A549 (cell line): ENCODE results near the gene UNC45A. TPM values are rescaled to one million over a fixed set of nuclear protein-coding genes. Genes with fewer than 3 reads are reported as not detected.

Experiments
- ATAC-seq, 2 experiments: fragments of 200-7000 bp in 1 of 2; fragments of >200 bp in 1 of 2; cut with Nextera tagmentation in 1 of 2; cut with Tn5 transposase in 1 of 2; 3 replicates each; pipeline versions ENCODE4 v1.8.0 to v1.9.1; 2018 to 2020; ENCODE audit warnings: mild to moderate bottlenecking in 1 of 2, moderate library complexity in 1 of 2
- CTCF ChIA-PET: fragments of 300-600 bp; sonication (Branson Sonifier 250); formaldehyde crosslinking; extraction: SDS; loops from one replicate; lab custom pipeline; 2021; ENCODE audit warnings: antibody characterized with exemption, inconsistent platforms; lab: Yijun Ruan, JAX
- POLR2A ChIA-PET: fragments of 350-600 bp; formaldehyde crosslinking; extraction: SDS; loops from one replicate; lab custom pipeline; 2021; ENCODE audit warnings: antibody characterized with exemption, inconsistent platforms; lab: Yijun Ruan, JAX
- DNase-seq, 2 experiments: peaks; one replicate each; pipeline versions ENCODE4 v3.0.0 to v3.0.0-alpha.2; 2011 to 2016; ENCODE audit warnings: low read depth in 1 of 2, low spot score in 1 of 2
- FAIRE-seq: peaks from 2 replicates; lab custom pipeline; 2011; peaks lifted over from hg19 to GRCh38; lab: Jason Lieb, UNC
- H3K27ac ChIP-seq, 2 experiments: fragments of >200 bp; sonication (Bioruptor Twin); formaldehyde crosslinking; 3 replicates each; pipeline ENCODE4 v1.5.1; 2016 to 2017
- H3K4me1 ChIP-seq: fragments of >200 bp; sonication (Bioruptor Twin); formaldehyde crosslinking; 3 replicates; pipeline ENCODE4 v1.6.1; 2016
- H3K4me2 ChIP-seq: fragments of >200 bp; sonication (Bioruptor Twin); formaldehyde crosslinking; 3 replicates; pipeline ENCODE4 v1.6.1; 2016
- H3K4me3 ChIP-seq: fragments of >200 bp; sonication (Bioruptor Twin); formaldehyde crosslinking; 3 replicates; pipeline ENCODE4 v1.5.1; 2016
- H3K9me3 ChIP-seq: fragments of >200 bp; sonication (Bioruptor Twin); formaldehyde crosslinking; 3 replicates; pipeline ENCODE4 v1.6.1; 2016
- CBX2 ChIP-seq: fragments of 200-600 bp; sonication (generic); IDR thresholded peaks from 2 replicates; pipeline ENCODE4 v1.6.1; 2016; ENCODE audit warnings: low read depth, mild to moderate bottlenecking, borderline replicate concordance
- CHD4 ChIP-seq: fragments of 200-600 bp; sonication (generic); IDR thresholded peaks from 2 replicates; pipeline ENCODE4 v1.6.1; 2016; ENCODE audit warnings: antibody characterized with exemption, mild to moderate bottlenecking, borderline replicate concordance
- ELK1 ChIP-seq: fragments of 150-350 bp; IDR thresholded peaks from 2 replicates; pipeline ENCODE4 v1.6.1; 2014; ENCODE audit warnings: low read depth, mild to moderate bottlenecking, low read length
- EP300 ChIP-seq, 2 experiments: fragments of >200 bp; sonication (Bioruptor Twin); formaldehyde crosslinking; IDR thresholded peaks; 2 replicates in 1 of 2; 3 replicates in 1 of 2; pipeline ENCODE4 v1.6.1; 2016 to 2017
- HES2 ChIP-seq: fragments of >200 bp; sonication (Bioruptor Twin); formaldehyde crosslinking; IDR thresholded peaks from 2 replicates; pipeline ENCODE4 v1.6.1; 2016
- HEYL ChIP-seq: fragments of 250-450 bp; sonication (Bioruptor Pico); IDR thresholded peaks from 2 replicates; pipeline ENCODE4 v1.8.0; 2021; ENCODE audit warnings: mild to moderate bottlenecking, moderate library complexity
- HMGXB4 ChIP-seq: fragments of 250-450 bp; sonication (Bioruptor Pico); IDR thresholded peaks from 2 replicates; pipeline ENCODE4 v1.5.0; 2021; ENCODE audit warnings: mild to moderate bottlenecking, moderate library complexity, borderline replicate concordance
- HOXB5 ChIP-seq: fragments of 250-450 bp; sonication (Bioruptor Pico); IDR thresholded peaks from 2 replicates; pipeline ENCODE4 v1.5.0; 2020; ENCODE audit warnings: mild to moderate bottlenecking, moderate library complexity
- KDM5A ChIP-seq: fragments of 200-600 bp; sonication (generic); IDR thresholded peaks from 2 replicates; pipeline ENCODE4 v1.6.1; 2016; ENCODE audit warnings: antibody characterized with exemption, mild to moderate bottlenecking
- MAFK ChIP-seq: fragments of 450-650 bp; IDR thresholded peaks from 2 replicates; pipeline ENCODE4 v1.6.1; 2014; ENCODE audit not compliant: partially characterized antibody
- NFE2L2 ChIP-seq: fragments of 150-350 bp; conservative IDR thresholded peaks from 2 replicates; pipeline ENCODE4 v1.6.1; 2014; ENCODE audit warnings: low read length
- RCOR1 ChIP-seq: fragments of 150-350 bp; IDR thresholded peaks from 2 replicates; pipeline ENCODE4 v1.6.1; 2014; ENCODE audit warnings: antibody characterized with exemption, low read length, low read depth
- RNF2 ChIP-seq: fragments of 200-600 bp; sonication (generic); IDR thresholded peaks from 2 replicates; pipeline ENCODE4 v1.6.1; 2016; ENCODE audit warnings: low read depth, mild to moderate bottlenecking, antibody characterized with exemption, moderate library complexity, borderline replicate concordance
- SREBF2 ChIP-seq: fragments of 450-650 bp; IDR thresholded peaks from 2 replicates; pipeline ENCODE4 v1.6.1; 2014; ENCODE audit warnings: mild to moderate bottlenecking, moderate library complexity
- TP53 ChIP-seq: fragments of 250-450 bp; sonication (Bioruptor Pico); IDR thresholded peaks from 2 replicates; pipeline ENCODE4 v1.5.0; 2021; ENCODE audit warnings: mild to moderate bottlenecking, moderate library complexity
- ZSCAN20 ChIP-seq: fragments of 250-450 bp; sonication (Bioruptor Pico); IDR thresholded peaks from 2 replicates; pipeline ENCODE4 v1.8.0; 2022; ENCODE audit warnings: mild to moderate bottlenecking, moderate library complexity
- WGBS: methylation state at CpG from one replicate; pipeline ENCODE4 v1.1.6; 2017; ENCODE audit errors: missing lambda C conversion rate; 5-methylcytosine and 5-hydroxymethylcytosine counted together
- polyA plus RNA-seq, 4 experiments: library from polyadenylated mRNA; depleted of rRNA in 3 of 4; stranded (reverse); fragments of >200 nt; fragmentation: RNase III in 1 of 4; extraction: RNeasy Plus Mini Kit Qiagen cat#74134 plus additional on column Dnase treatment in 1 of 4; gene quantifications; 2 replicates in 3 of 4; 3 replicates in 1 of 4; pipeline ENCODE4 v1.2.3, GENCODE V29; 2011 to 2017
- TF ChIP-seq, protein P1 (sequence below): fragments of >200 bp; sonication (Bioruptor Twin); formaldehyde crosslinking; IDR thresholded peaks from 3 replicates; pipeline ENCODE4 v1.6.1; 2016
- TF ChIP-seq, protein P2 (sequence below): fragments of 200-600 bp; sonication (generic); IDR thresholded peaks from 2 replicates; pipeline ENCODE4 v1.6.1; 2016; ENCODE audit warnings: antibody characterized with exemption, mild to moderate bottlenecking, moderate library complexity
- TF ChIP-seq, protein P3 (sequence below): IDR thresholded peaks from 2 replicates; pipeline ENCODE4 v1.6.1; 2012
- TF ChIP-seq, protein P4 (sequence below): fragments of 450-650 bp; IDR thresholded peaks from 2 replicates; pipeline ENCODE4 v1.6.1; 2014; ENCODE audit warnings: antibody characterized with exemption

Gene UNC45A
- polyA plus RNA-seq, 2 of the 4 experiments (the other 2 are of a cell fraction), result 48.2 to 80.4 TPM

DNA sequence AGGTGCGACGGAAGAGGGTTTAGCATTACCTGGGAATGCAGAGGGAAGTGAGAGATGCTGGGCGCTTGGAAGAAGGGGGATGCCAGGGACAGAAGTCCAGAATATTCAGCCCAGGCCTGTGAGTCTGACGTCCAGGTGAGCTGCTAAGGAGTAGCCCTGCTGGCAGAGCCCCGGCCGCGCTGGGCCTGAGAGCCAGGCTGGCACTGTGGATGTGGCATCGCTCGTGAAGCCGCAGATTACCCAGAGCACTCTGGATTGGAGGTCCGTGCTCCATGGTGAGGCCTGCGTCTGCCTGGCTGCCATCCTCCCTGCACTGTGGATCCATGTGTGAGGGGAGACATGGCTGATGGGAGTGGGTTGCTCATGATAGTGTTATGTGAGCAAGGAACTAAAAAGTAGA, 17.5 kb upstream of the UNC45A start (continued):
- TF ChIP-seq RCOR1 (no peak), ELK1 (no peak), HES2 (no peak), EP300 (IDR thresholded peaks at IDR 0.05) (no peak), CBX2 (no peak)
- TF ChIP-seq, protein P1, sequence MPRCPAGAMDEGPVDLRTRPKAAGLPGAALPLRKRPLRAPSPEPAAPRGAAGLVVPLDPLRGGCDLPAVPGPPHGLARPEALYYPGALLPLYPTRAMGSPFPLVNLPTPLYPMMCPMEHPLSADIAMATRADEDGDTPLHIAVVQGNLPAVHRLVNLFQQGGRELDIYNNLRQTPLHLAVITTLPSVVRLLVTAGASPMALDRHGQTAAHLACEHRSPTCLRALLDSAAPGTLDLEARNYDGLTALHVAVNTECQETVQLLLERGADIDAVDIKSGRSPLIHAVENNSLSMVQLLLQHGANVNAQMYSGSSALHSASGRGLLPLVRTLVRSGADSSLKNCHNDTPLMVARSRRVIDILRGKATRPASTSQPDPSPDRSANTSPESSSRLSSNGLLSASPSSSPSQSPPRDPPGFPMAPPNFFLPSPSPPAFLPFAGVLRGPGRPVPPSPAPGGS, result no peak

- no peak overlapping the region for H3K4me3 ChIP-seq
- no peak for ATAC-seq
- WGBS, result 94% methylated on average over 23 of the region's 23 CpGs
- DNase-seq, result no peak
- no peaks in the 10 kb centered on the region for H3K9me3 ChIP-seq
- ChIA-PET POLR2A (no interaction called here), CTCF (interaction anchor here (1.5 to 9.2 kb wide), 4 partner anchors 14 to 38 kb away, joined by 4 to 83 read pairs (median 31); partner anchors contain the start of genes HDDC3, MAN2A2 and UNC45A)
- no peaks in the 10 kb centered on the region for H3K4me1 ChIP-seq
- no peak for TF ChIP-seq TP53
- no peak for TF ChIP-seq NFE2L2
- no peak for TF ChIP-seq HOXB5 (CRISPR knock-in tag)
- no peak for TF ChIP-seq ZSCAN20 (CRISPR knock-in tag)
- TF ChIP-seq, protein P1, result no peak
- TF ChIP-seq HEYL (CRISPR knock-in tag), result no peak
- no peak for TF ChIP-seq HMGXB4
- TF ChIP-seq RNF2, result no peak
- H3K4me2 ChIP-seq, result no peak overlapping the region
- no peak for FAIRE-seq
- H3K27ac ChIP-seq, result no peak overlapping the region
Observed at GRCh38 chr15:90918034-90918788, 16.9 kb upstream of the UNC45A start.

GRCh38 chr15:90918835-90919234, 16.2 kb upstream of the UNC45A start:
- no peak overlapping the region for H3K4me2 ChIP-seq
- no peak for FAIRE-seq
- H3K4me1 ChIP-seq, result no peaks in the 10 kb centered on the region
- no peak for DNase-seq
- no peak overlapping the region for H3K4me3 ChIP-seq
- 90% methylated on average over 6 of the region's 6 CpGs for WGBS
- no peak overlapping the region for H3K27ac ChIP-seq
- ChIA-PET CTCF (interaction anchor here (0.6 to 9.2 kb wide), 5 partner anchors 13 to 267 kb away, joined by 3 to 83 read pairs (median 7); partner anchors contain the start of genes HDDC3, MAN2A2 and UNC45A), POLR2A (no interaction called here)
- no peaks in the 10 kb centered on the region for H3K9me3 ChIP-seq
- no peak for ATAC-seq
- TF ChIP-seq HEYL (CRISPR knock-in tag), result no peak
- TF ChIP-seq HMGXB4, result no peak
- TF ChIP-seq, protein P2, sequence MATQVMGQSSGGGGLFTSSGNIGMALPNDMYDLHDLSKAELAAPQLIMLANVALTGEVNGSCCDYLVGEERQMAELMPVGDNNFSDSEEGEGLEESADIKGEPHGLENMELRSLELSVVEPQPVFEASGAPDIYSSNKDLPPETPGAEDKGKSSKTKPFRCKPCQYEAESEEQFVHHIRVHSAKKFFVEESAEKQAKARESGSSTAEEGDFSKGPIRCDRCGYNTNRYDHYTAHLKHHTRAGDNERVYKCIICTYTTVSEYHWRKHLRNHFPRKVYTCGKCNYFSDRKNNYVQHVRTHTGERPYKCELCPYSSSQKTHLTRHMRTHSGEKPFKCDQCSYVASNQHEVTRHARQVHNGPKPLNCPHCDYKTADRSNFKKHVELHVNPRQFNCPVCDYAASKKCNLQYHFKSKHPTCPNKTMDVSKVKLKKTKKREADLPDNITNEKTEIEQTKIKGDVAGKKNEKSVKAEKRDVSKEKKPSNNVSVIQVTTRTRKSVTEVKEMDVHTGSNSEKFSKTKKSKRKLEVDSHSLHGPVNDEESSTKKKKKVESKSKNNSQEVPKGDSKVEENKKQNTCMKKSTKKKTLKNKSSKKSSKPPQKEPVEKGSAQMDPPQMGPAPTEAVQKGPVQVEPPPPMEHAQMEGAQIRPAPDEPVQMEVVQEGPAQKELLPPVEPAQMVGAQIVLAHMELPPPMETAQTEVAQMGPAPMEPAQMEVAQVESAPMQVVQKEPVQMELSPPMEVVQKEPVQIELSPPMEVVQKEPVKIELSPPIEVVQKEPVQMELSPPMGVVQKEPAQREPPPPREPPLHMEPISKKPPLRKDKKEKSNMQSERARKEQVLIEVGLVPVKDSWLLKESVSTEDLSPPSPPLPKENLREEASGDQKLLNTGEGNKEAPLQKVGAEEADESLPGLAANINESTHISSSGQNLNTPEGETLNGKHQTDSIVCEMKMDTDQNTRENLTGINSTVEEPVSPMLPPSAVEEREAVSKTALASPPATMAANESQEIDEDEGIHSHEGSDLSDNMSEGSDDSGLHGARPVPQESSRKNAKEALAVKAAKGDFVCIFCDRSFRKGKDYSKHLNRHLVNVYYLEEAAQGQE, result no peak
- no peak for TF ChIP-seq MAFK
- TF ChIP-seq RNF2, result no peak
- no peak for TF ChIP-seq KDM5A
- TF ChIP-seq, protein P3, sequence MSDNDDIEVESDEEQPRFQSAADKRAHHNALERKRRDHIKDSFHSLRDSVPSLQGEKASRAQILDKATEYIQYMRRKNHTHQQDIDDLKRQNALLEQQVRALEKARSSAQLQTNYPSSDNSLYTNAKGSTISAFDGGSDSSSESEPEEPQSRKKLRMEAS, result no peak
- TF ChIP-seq SREBF2, result no peak
- no peak for TF ChIP-seq CHD4
- TF ChIP-seq, protein P4, sequence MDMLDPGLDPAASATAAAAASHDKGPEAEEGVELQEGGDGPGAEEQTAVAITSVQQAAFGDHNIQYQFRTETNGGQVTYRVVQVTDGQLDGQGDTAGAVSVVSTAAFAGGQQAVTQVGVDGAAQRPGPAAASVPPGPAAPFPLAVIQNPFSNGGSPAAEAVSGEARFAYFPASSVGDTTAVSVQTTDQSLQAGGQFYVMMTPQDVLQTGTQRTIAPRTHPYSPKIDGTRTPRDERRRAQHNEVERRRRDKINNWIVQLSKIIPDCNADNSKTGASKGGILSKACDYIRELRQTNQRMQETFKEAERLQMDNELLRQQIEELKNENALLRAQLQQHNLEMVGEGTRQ, result no peak
